ENCODE measurements around the gene GABRG3.

GABRG3 gene

GRCh38 chr15:27165590-27165989 is 194.6 kb downstream of the GABRG3 start:
- no peak overlapping the region for H2AFZ ChIP-seq (ENCODE audit: low read depth, low read length, severe bottlenecking)
- no peak overlapping the region for H3K4me3 ChIP-seq (ENCODE audit: insufficient read depth, low read length, poor library complexity, severe bottlenecking)
- H4K20me1 ChIP-seq (ENCODE audit: low read depth, low read length): no peaks in the 10 kb centered on the region
- H3K9me3 ChIP-seq (ENCODE audit: insufficient read depth, low read length): no peaks in the 10 kb centered on the region
- TF ChIP-seq EZH2phosphoT487 (conservative IDR thresholded peaks at IDR 0.05; ENCODE audit: low read length) (no peak), CTCF (IDR thresholded peaks at IDR 0.05; ENCODE audit: insufficient read depth, low read length, poor library complexity, severe bottlenecking) (no peak)
- H3K9me2 ChIP-seq (replicated peaks; ENCODE audit: insufficient read depth, low read length): no peaks in the 10 kb centered on the region
- H3K36me3 ChIP-seq (ENCODE audit: low read length): no peaks in the 10 kb centered on the region
- H3K9ac ChIP-seq (ENCODE audit: low read length): no peak overlapping the region
- H3K27me3 ChIP-seq (ENCODE audit: low read length): no peaks in the 10 kb centered on the region
- no peak overlapping the region for H3K27ac ChIP-seq (ENCODE audit: low read depth, low read length)
- no peaks in the 10 kb centered on the region for H3K79me2 ChIP-seq (ENCODE audit: insufficient read depth, low read length)
- H3K4me2 ChIP-seq (ENCODE audit: low read depth, low read length, poor library complexity, severe bottlenecking): no peak overlapping the region
- H3F3A ChIP-seq (ENCODE audit: insufficient read depth): no peaks in the 10 kb centered on the region

- H3K4me2 ChIP-seq (ENCODE audit: low read depth, low read length, poor library complexity, severe bottlenecking): no peak overlapping the region
These were observed 195.9 kb downstream of the GABRG3 start for GRCh38 chr15:27166917-27167316.

GRCh38 chr15:27167738-27168137 is 196.8 kb downstream of the GABRG3 start:
- TF ChIP-seq CTCF (IDR thresholded peaks at IDR 0.05; ENCODE audit: insufficient read depth, low read length, poor library complexity, severe bottlenecking): no peak
- no peak for TF ChIP-seq EZH2phosphoT487 (conservative IDR thresholded peaks at IDR 0.05; ENCODE audit: low read length)
- Histone ChIP-seq H3K27ac (ENCODE audit: low read depth, low read length) (no peak overlapping the region), H3K27me3 (ENCODE audit: low read length) (no peaks in the 10 kb centered on the region), H3F3A (ENCODE audit: insufficient read depth) (no peaks in the 10 kb centered on the region), H3K4me3 (ENCODE audit: insufficient read depth, low read length, poor library complexity, severe bottlenecking) (no peak overlapping the region), H2AFZ (ENCODE audit: low read depth, low read length, severe bottlenecking) (no peak overlapping the region), H3K9me2 (replicated peaks; ENCODE audit: insufficient read depth, low read length) (no peaks in the 10 kb centered on the region), H3K4me2 (ENCODE audit: low read depth, low read length, poor library complexity, severe bottlenecking) (no peak overlapping the region), H3K9me3 (ENCODE audit: insufficient read depth, low read length) (no peaks in the 10 kb centered on the region), H4K20me1 (ENCODE audit: low read depth, low read length) (no peaks in the 10 kb centered on the region), H3K9ac (ENCODE audit: low read length) (no peak overlapping the region), H3K36me3 (ENCODE audit: low read length) (no peaks in the 10 kb centered on the region), H3K79me2 (ENCODE audit: insufficient read depth, low read length) (no peaks in the 10 kb centered on the region)

More at GRCh38 chr15:27166917-27167316, 195.9 kb downstream of the GABRG3 start:
- Histone ChIP-seq H3F3A (ENCODE audit: insufficient read depth) (no peaks in the 10 kb centered on the region), H3K27ac (ENCODE audit: low read depth, low read length) (no peak overlapping the region), H4K20me1 (ENCODE audit: low read depth, low read length) (no peaks in the 10 kb centered on the region), H3K9ac (ENCODE audit: low read length) (no peak overlapping the region), H3K79me2 (ENCODE audit: insufficient read depth, low read length) (no peaks in the 10 kb centered on the region), H3K9me3 (ENCODE audit: insufficient read depth, low read length) (no peaks in the 10 kb centered on the region), H3K36me3 (ENCODE audit: low read length) (no peaks in the 10 kb centered on the region), H3K4me3 (ENCODE audit: insufficient read depth, low read length, poor library complexity, severe bottlenecking) (no peak overlapping the region), H2AFZ (ENCODE audit: low read depth, low read length, severe bottlenecking) (no peak overlapping the region), H3K27me3 (ENCODE audit: low read length) (no peaks in the 10 kb centered on the region), H3K9me2 (replicated peaks; ENCODE audit: insufficient read depth, low read length) (no peaks in the 10 kb centered on the region)
- no peak for TF ChIP-seq CTCF (IDR thresholded peaks at IDR 0.05; ENCODE audit: insufficient read depth, low read length, poor library complexity, severe bottlenecking)
- TF ChIP-seq EZH2phosphoT487 (conservative IDR thresholded peaks at IDR 0.05; ENCODE audit: low read length): no peak
